Caco-2 (cell line): Measurements from ENCODE around the gene TENM3. TPM values are rescaled to one million over a fixed set of nuclear protein-coding genes. Genes with fewer than 3 reads are reported as not detected.

ENCODE experiments used
- BruUV-seq: library from RNA; stranded (reverse); fragments of 400-500 nt; replicated peaks from 2 replicates; lab custom pipeline; 2021; lab: Mats Ljungman, UMichigan
- CTCF ChIA-PET: fragments of 300-600 bp; sonication (Branson Sonifier 250); formaldehyde crosslinking; loops from one replicate; lab custom pipeline; 2022; ENCODE audit warnings: antibody characterized with exemption; lab: Charles Lee
- POLR2A ChIA-PET: fragments of 300-600 bp; sonication (Branson Sonifier 250); formaldehyde crosslinking; loops from one replicate; lab custom pipeline; 2022; ENCODE audit warnings: antibody characterized with exemption; lab: Charles Lee
- DNase-seq, 2 experiments: peaks; one replicate each; pipeline versions ENCODE4 v3.0.0 to v3.0.0-alpha.2; 2020 to 2022
- H3K27me3 ChIP-seq: replicated peaks from 2 replicates; pipeline ENCODE4 v1.6.0; 2011; ENCODE audit warnings: low read length; ENCODE audit not compliant: control insufficient read depth, insufficient read depth
- H3K36me3 ChIP-seq: 2 replicates; pipeline ENCODE4 v1.5.1; 2011; ENCODE audit warnings: low read length; ENCODE audit not compliant: control insufficient read depth, insufficient read depth
- H3K4me1 ChIP-seq: fragments of 250-450 bp; sonication (Bioruptor Pico); 2 replicates; pipeline ENCODE4 v1.5.1; 2020; ENCODE audit warnings: mild to moderate bottlenecking
- H3K4me3 ChIP-seq: 2 replicates; pipeline ENCODE4 v1.5.1; 2011; ENCODE audit warnings: low read depth, mild to moderate bottlenecking, control low read depth, low read length
- H3K9me3 ChIP-seq: fragments of 250-450 bp; sonication (Bioruptor Pico); 2 replicates; pipeline ENCODE4 v1.5.1; 2020; ENCODE audit warnings: mild to moderate bottlenecking, moderate library complexity
- H3K27ac Mint-ChIP-seq: one replicate; pipeline ENCODE4 v1.8.0; 2022; ENCODE audit warnings: mixed read lengths; ENCODE audit not compliant: unreplicated experiment
- H3K27me3 Mint-ChIP-seq: one replicate; pipeline ENCODE4 v1.8.0; 2022; ENCODE audit warnings: mixed read lengths; ENCODE audit not compliant: insufficient read depth, unreplicated experiment
- H3K36me3 Mint-ChIP-seq: one replicate; pipeline ENCODE4 v1.8.0; 2022; ENCODE audit warnings: mild to moderate bottlenecking, mixed read lengths; ENCODE audit not compliant: insufficient read depth, unreplicated experiment
- H3K4me1 Mint-ChIP-seq: one replicate; pipeline ENCODE4 v1.8.0; 2022; ENCODE audit warnings: low read depth, mixed read lengths; ENCODE audit not compliant: unreplicated experiment
- H3K4me3 Mint-ChIP-seq: one replicate; pipeline ENCODE4 v1.8.0; 2022; ENCODE audit warnings: mild to moderate bottlenecking, moderate library complexity, mixed read lengths; ENCODE audit not compliant: unreplicated experiment
- H3K9me3 Mint-ChIP-seq: one replicate; pipeline ENCODE4 v1.8.0; 2022; ENCODE audit warnings: mixed read lengths; ENCODE audit not compliant: unreplicated experiment
- CTCF ChIP-seq, 2 experiments: fragments of 200-600 bp in 1 of 2; IDR thresholded peaks; 1 replicate in 1 of 2; 2 replicates in 1 of 2; pipeline versions ENCODE4 v1.5.1 to v1.8.0; 2011 to 2022; ENCODE audit warnings: antibody characterized with exemption in 1 of 2, control low read depth in 1 of 2, inconsistent platforms in 1 of 2, low read depth in 1 of 2, low read length in 1 of 2, mild to moderate bottlenecking in 1 of 2, moderate library complexity in 1 of 2; ENCODE audit not compliant: insufficient read depth in 1 of 2, severe bottlenecking in 1 of 2, unreplicated experiment in 1 of 2
- intact Hi-C: fragments of 100-400 bp; cut with micrococcal nuclease; formaldehyde crosslinking; loops from one replicate; pipeline ENCODE4 v1.10.0; 2022; ENCODE audit not compliant: unreplicated experiment
- total RNA-seq: library from RNA; stranded (reverse); gene quantifications from 2 replicates; pipeline ENCODE4 v1.2.3, GENCODE V29; 2022

Gene TENM3
- total RNA-seq, 1 experiment from 2014 or later = 94.7 TPM

GRCh38 chr4:182627996-182628395, 384.8 kb downstream of the TENM3 start:
- no peak overlapping the region for H3K4me3 ChIP-seq
- ChIA-PET CTCF (no interaction called here), POLR2A (no interaction called here)
- intact Hi-C loops = no loop called here
- no peaks in the 10 kb centered on the region for H3K27me3 ChIP-seq
- Mint-ChIP-seq H3K9me3 (no peaks in the 10 kb centered on the region), H3K36me3 (peaks cover 21% of the 10 kb centered on the region), H3K4me1 (no peaks in the 10 kb centered on the region), H3K27ac (no peak overlapping the region), H3K27me3 (no peaks in the 10 kb centered on the region), H3K4me3 (no peak overlapping the region)
- no peak for TF ChIP-seq CTCF (IDR thresholded peaks at IDR 0.05; ENCODE audit: insufficient read depth in 1 of 2, low read depth in 1 of 2, low read length in 1 of 2, severe bottlenecking in 1 of 2, unreplicated experiment in 1 of 2)
- no TSS peak for BruUV-seq
- H3K9me3 ChIP-seq = no peaks in the 10 kb centered on the region
- no peaks in the 10 kb centered on the region for H3K36me3 ChIP-seq
- no peaks in the 10 kb centered on the region for H3K4me1 ChIP-seq
- no peak for DNase-seq

GRCh38 chr4:182628544-182628943, 385.3 kb downstream of the TENM3 start:
- no peaks in the 10 kb centered on the region for H3K9me3 ChIP-seq
- no peaks in the 10 kb centered on the region for H3K4me1 ChIP-seq
- no TSS peak for BruUV-seq
- Mint-ChIP-seq H3K4me3 (no peak overlapping the region), H3K4me1 (no peaks in the 10 kb centered on the region), H3K9me3 (no peaks in the 10 kb centered on the region), H3K27me3 (no peaks in the 10 kb centered on the region), H3K27ac (no peak overlapping the region), H3K36me3 (peaks cover 25% of the 10 kb centered on the region)
- TF ChIP-seq CTCF (IDR thresholded peaks at IDR 0.05; ENCODE audit: insufficient read depth in 1 of 2, low read depth in 1 of 2, low read length in 1 of 2, severe bottlenecking in 1 of 2, unreplicated experiment in 1 of 2) = no peak
- CTCF ChIA-PET = no interaction called here
- POLR2A ChIA-PET = no interaction called here
- H3K4me3 ChIP-seq = no peak overlapping the region
- H3K27me3 ChIP-seq = no peaks in the 10 kb centered on the region
- no peak for DNase-seq
- intact Hi-C loops = no loop called here
- no peaks in the 10 kb centered on the region for H3K36me3 ChIP-seq

- Histone ChIP-seq H3K9me3 (no peaks in the 10 kb centered on the region), H3K4me3 (no peak overlapping the region), H3K27me3 (no peaks in the 10 kb centered on the region), H3K4me1 (no peaks in the 10 kb centered on the region), H3K36me3 (no peaks in the 10 kb centered on the region)
- Mint-ChIP-seq H3K36me3 (peaks cover 27% of the 10 kb centered on the region), H3K27me3 (no peaks in the 10 kb centered on the region), H3K27ac (no peak overlapping the region), H3K4me1 (no peaks in the 10 kb centered on the region), H3K9me3 (no peaks in the 10 kb centered on the region), H3K4me3 (no peak overlapping the region)
- CTCF ChIA-PET = no interaction called here
- no peak for TF ChIP-seq CTCF (IDR thresholded peaks at IDR 0.05; ENCODE audit: insufficient read depth in 1 of 2, low read depth in 1 of 2, low read length in 1 of 2, severe bottlenecking in 1 of 2, unreplicated experiment in 1 of 2)
- DNase-seq = no peak
- no TSS peak for BruUV-seq
- POLR2A ChIA-PET = no interaction called here
- intact Hi-C loops = no loop called here
These were observed 385.9 kb downstream of the TENM3 start for GRCh38 chr4:182629096-182629495.
